HG02571 (cell line): ENCODE data around the gene OR14A16.

Source experiments
- ATAC-seq: cut with Tn5 transposase; IDR thresholded peaks from one replicate; pipeline ENCODE4 v1.9.1; 2021; ENCODE audit warnings: mild to moderate bottlenecking, moderate library complexity; ENCODE audit not compliant: unreplicated experiment

Gene OR14A16

DNA sequence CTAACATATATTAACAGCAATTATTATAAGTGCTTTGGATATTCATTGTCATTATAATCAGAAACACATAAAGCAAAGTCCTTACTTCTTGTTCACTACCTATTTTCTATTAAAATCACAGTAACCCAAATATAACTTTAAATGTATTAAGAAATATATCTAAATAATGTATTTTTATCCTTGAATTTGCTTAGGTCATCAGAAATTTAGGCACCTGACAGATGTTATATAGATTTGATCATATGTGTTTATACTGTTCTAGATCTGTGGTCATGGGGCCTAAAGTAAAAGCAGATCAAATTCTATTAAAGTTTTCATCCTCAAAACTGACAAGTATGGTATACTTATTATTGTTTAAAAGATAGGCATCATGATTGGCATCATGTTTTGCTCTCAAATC lies 54.3 kb downstream of the OR14A16 start:
- ATAC-seq, result no peak
